Left lung (tissue), 10 donors: ENCODE measurements around the gene LINGO1. TPM values are rescaled to one million over a fixed set of nuclear protein-coding genes. Genes with fewer than 3 reads are reported as not detected.

Source experiments
- ATAC-seq: fragments of 200-7000 bp; cut with Tn5 transposase; one replicate; pipeline ENCODE4 v1.9.1; 2020; ENCODE audit warnings: moderate library complexity
- DNase-seq, 4 donors: peaks; one replicate each; pipeline ENCODE4 v3.0.0-alpha.2; 2013 to 2020
- H3K27ac ChIP-seq, 2 donors: fragments of 200-600 bp; sonication (generic) in 1 of 2; one replicate each; pipeline versions ENCODE4 v1.5.0 to v1.8.0; 2020 to 2021
- H3K27me3 ChIP-seq, 2 donors: fragments of 200-600 bp; sonication (generic) in 1 of 2; one replicate each; pipeline versions ENCODE4 v1.5.0 to v1.8.0; 2020 to 2021
- H3K36me3 ChIP-seq, 2 donors: fragments of 200-600 bp; sonication (generic) in 1 of 2; one replicate each; pipeline versions ENCODE4 v1.5.0 to v1.8.0; 2020 to 2021
- H3K4me1 ChIP-seq, 2 donors: fragments of 200-600 bp; one replicate each; pipeline ENCODE4 v1.8.0; 2021
- H3K4me3 ChIP-seq, 2 donors: fragments of 200-600 bp; sonication (generic) in 1 of 2; one replicate each; pipeline versions ENCODE4 v1.5.0 to v1.8.0; 2020 to 2021; ENCODE audit warnings: mild to moderate bottlenecking in 1 of 2
- H3K9me3 ChIP-seq, 2 donors: fragments of 200-600 bp; sonication (generic) in 1 of 2; one replicate each; pipeline versions ENCODE4 v1.5.0 to v1.8.0; 2020 to 2021
- CTCF ChIP-seq, 2 donors: fragments of 200-600 bp; sonication (generic) in 1 of 2; IDR thresholded peaks; one replicate each; pipeline versions ENCODE4 v1.5.0 to v1.8.0; 2021; ENCODE audit warnings: antibody characterized with exemption in 2 of 2
- intact Hi-C, 2 donors: fragments of 100-400 bp; cut with DNase I; formaldehyde crosslinking; loops; one replicate each; pipeline versions ENCODE4 v1.11.2 to v1.14.2; 2022
- polyA plus RNA-seq, 6 donors: library from polyadenylated mRNA; unstranded; fragments of 120-200 nt; gene quantifications; one replicate each; pipeline ENCODE4 v1.2.1, GENCODE V29; 2013; ENCODE audit not compliant: insufficient read length in 6 of 6
- total RNA-seq, 2 donors: library from RNA; stranded (reverse); fragmentation: NEBNext Ultra II Directional; extraction: Animal tissue kit (Norgen Biotek cat#: 25700); gene quantifications; one replicate each; pipeline ENCODE4 v1.2.1, GENCODE V29; 2021
- donor health status: DM: no; HTN: yes; CAD: no.
- donor health status: DM: no; HTN: no; CAD: no.

LINGO1 gene
- total and polyA plus RNA-seq, 8 donors, result 0.99 to 19.6 (median 14.1) TPM

GRCh38 chr15:77572186-77572585 lies 60.5 kb downstream of the LINGO1 start:
- Histone ChIP-seq H3K36me3 (no peaks in the 10 kb centered on the region), H3K4me3 (no peak overlapping the region), H3K9me3 (no peaks in the 10 kb centered on the region), H3K27ac (no peak overlapping the region), H3K27me3 (no peaks in the 10 kb centered on the region), H3K4me1 (peaks cover 6 to 9% of the 10 kb centered on the region in 2 donors)
- DNase-seq (peak in 1 of 4 donors; percentile 43), ATAC-seq (no peak)
- no peak for TF ChIP-seq CTCF (IDR thresholded peaks at IDR 0.05)
- intact Hi-C loops, result no loop called here

- TF ChIP-seq CTCF (IDR thresholded peaks at IDR 0.05), result no peak
- H3K27ac ChIP-seq, result no peak overlapping the region
Measured at GRCh38 chr15:77571741-77572140, 61.0 kb downstream of the LINGO1 start.

GRCh38 chr15:77571181-77571580 lies 61.5 kb downstream of the LINGO1 start:
- Histone ChIP-seq H3K27ac (no peak overlapping the region), H3K27me3 (no peaks in the 10 kb centered on the region), H3K4me1 (peaks cover 6 to 9% of the 10 kb centered on the region in 2 donors), H3K36me3 (no peaks in the 10 kb centered on the region), H3K9me3 (no peaks in the 10 kb centered on the region), H3K4me3 (no peak overlapping the region)
- no peak for ATAC-seq
- intact Hi-C loops, result no loop called here
- DNase-seq, result peak in 1 of 4 donors; percentile 68
- TF ChIP-seq CTCF (IDR thresholded peaks at IDR 0.05), result no peak

More at GRCh38 chr15:77571741-77572140, 61.0 kb downstream of the LINGO1 start:
- Histone ChIP-seq H3K4me1 (peaks cover 6 to 9% of the 10 kb centered on the region in 2 donors), H3K4me3 (no peak overlapping the region), H3K9me3 (no peaks in the 10 kb centered on the region), H3K27me3 (no peaks in the 10 kb centered on the region), H3K36me3 (no peaks in the 10 kb centered on the region)
- DNase-seq, result peak in 1 of 4 donors; percentile 77
- no peak for ATAC-seq
- intact Hi-C loops, result no loop called here

GRCh38 chr15:77569729-77570125 lies 63.0 kb downstream of the LINGO1 start:
- Histone ChIP-seq H3K27ac (no peak overlapping the region), H3K4me1 (peaks cover 6 to 9% of the 10 kb centered on the region in 2 donors), H3K9me3 (no peaks in the 10 kb centered on the region), H3K27me3 (no peaks in the 10 kb centered on the region), H3K36me3 (no peaks in the 10 kb centered on the region), H3K4me3 (no peak overlapping the region)
- ATAC-seq (peak; percentile 19), DNase-seq (no peak)
- intact Hi-C loops, result no loop called here
- no peak for TF ChIP-seq CTCF (IDR thresholded peaks at IDR 0.05)

- Histone ChIP-seq H3K27me3 (no peaks in the 10 kb centered on the region), H3K4me3 (peak overlapping the region in 1 of 2 donors; percentile 3), H3K9me3 (no peaks in the 10 kb centered on the region), H3K27ac (no peak overlapping the region), H3K36me3 (no peaks in the 10 kb centered on the region), H3K4me1 (peaks cover 6 to 9% of the 10 kb centered on the region in 2 donors)
- no peak for TF ChIP-seq CTCF (IDR thresholded peaks at IDR 0.05)
- DNase-seq (peak in 3 of 4 donors; percentile 38 to 65 (median 61)), ATAC-seq (peak; percentile 78)
- intact Hi-C loops, result no loop called here
Measured at GRCh38 chr15:77568973-77569728, 63.6 kb downstream of the LINGO1 start.
